Right lung (tissue), 10 donors: ENCODE measurements around the gene CD36. TPM values are rescaled to one million over a fixed set of nuclear protein-coding genes. Genes with fewer than 3 reads are reported as not detected.

Source experiments
- DNase-seq, 2 donors: peaks; one replicate each; pipeline ENCODE4 v3.0.0-alpha.2; 2013
- long read RNA-seq, 8 donors: transcript quantifications; one replicate each; lab custom pipeline, GENCODE V29; 2026
- polyA plus RNA-seq, 5 donors: library from polyadenylated mRNA; unstranded; fragments of 120-200 nt; gene quantifications; one replicate each; pipeline versions ENCODE4 v1.2.1 to v1.2.3, GENCODE V29; 2013; ENCODE audit warnings: inconsistent platforms in 1 of 5, low replicate concordance in 1 of 5; ENCODE audit not compliant: insufficient read length in 5 of 5, insufficient read depth in 1 of 5

CD36 gene
- polyA plus RNA-seq = 100 to 1,000 TPM; 197 to 402 (median 283) TPM
- long read RNA-seq, donor 1, transcript CD36-201 (14 exons, 2,094 nt) = minor isoform, 6 of 62 reads
- long read RNA-seq, donor 1, transcript CD36-204 (12 exons, 1,686 nt) = major isoform, 10 of 62 reads
- long read RNA-seq, donor 1, partial matches to known transcripts = 31 of 62 reads
- long read RNA-seq, donor 1, other reads (novel, unspliced or antisense) = 5 of 62 reads
- long read RNA-seq, donor 2, transcript CD36-204 (12 exons, 1,686 nt) = major isoform, 6 of 11 reads
- long read RNA-seq, donor 2, partial matches to known transcripts = 0 of 11 reads
- long read RNA-seq, donor 2, other reads (novel, unspliced or antisense) = 0 of 11 reads
- long read RNA-seq, donor 3, partial matches to known transcripts = 58 of 90 reads
- long read RNA-seq, donor 3, other reads (novel, unspliced or antisense) = 23 of 90 reads
- long read RNA-seq, donor 4, transcript CD36-204 (12 exons, 1,686 nt) = major isoform, 11 of 62 reads
- long read RNA-seq, donor 4, partial matches to known transcripts = 45 of 62 reads
- long read RNA-seq, donor 4, other reads (novel, unspliced or antisense) = 0 of 62 reads
- long read RNA-seq, donor 5, transcript CD36-202 (14 exons, 1,942 nt) = minor isoform, 9 of 61 reads
- long read RNA-seq, donor 5, transcript CD36-204 (12 exons, 1,686 nt) = major isoform, 11 of 61 reads
- long read RNA-seq, donor 5, transcript CD36-214 (15 exons, 2,298 nt) = minor isoform, 5 of 61 reads
- long read RNA-seq, donor 5, transcript CD36-201 (14 exons, 2,094 nt) = minor isoform, 10 of 61 reads
- long read RNA-seq, donor 5, partial matches to known transcripts = 23 of 61 reads
- long read RNA-seq, donor 5, other reads (novel, unspliced or antisense) = 0 of 61 reads
- long read RNA-seq, donor 6, transcript CD36-204 (12 exons, 1,686 nt) = major isoform, 6 of 61 reads
- long read RNA-seq, donor 6, partial matches to known transcripts = 37 of 61 reads
- long read RNA-seq, donor 6, other reads (novel, unspliced or antisense) = 12 of 61 reads
- long read RNA-seq, donor 7, transcript CD36-204 (12 exons, 1,686 nt) = major isoform, 49 of 175 reads
- long read RNA-seq, donor 7, transcript CD36-201 (14 exons, 2,094 nt) = minor isoform, 7 of 175 reads
- long read RNA-seq, donor 7, transcript CD36-211 (5 exons, 720 nt) = minor isoform, 5 of 175 reads
- long read RNA-seq, donor 7, partial matches to known transcripts = 100 of 175 reads
- long read RNA-seq, donor 7, other reads (novel, unspliced or antisense) = 11 of 175 reads
- long read RNA-seq, donor 8, partial matches to known transcripts = 0 of 6 reads
- long read RNA-seq, donor 8, other reads (novel, unspliced or antisense) = 0 of 6 reads

- DNase-seq = no peak
Measured at GRCh38 chr7:80637911-80638765, at the start of gene CD36. TSS of gene CD36 (plus strand) at chr7:80638642. CDS start at chr7:80646741, 8,099 bp downstream.

- no peak for DNase-seq
Measured at GRCh38 chr7:80589631-80590030, 48.8 kb upstream of the CD36 start.

GRCh38 chr7:80591654-80592053 lies 46.8 kb upstream of the CD36 start:
- no peak for DNase-seq

GRCh38 chr7:80593869-80594586 lies 44.4 kb upstream of the CD36 start:
- no peak for DNase-seq

GRCh38 chr7:80596933-80597517 lies 41.4 kb upstream of the CD36 start:
- no peak for DNase-seq

GRCh38 chr7:80597875-80598274 lies 40.6 kb upstream of the CD36 start:
- DNase-seq = no peak

- no peak for DNase-seq
Measured at GRCh38 chr7:80600046-80600445, 38.4 kb upstream of the CD36 start.

- no peak for DNase-seq
Measured at GRCh38 chr7:80601999-80602398, 36.4 kb upstream of the CD36 start.

- no peak for DNase-seq
Measured at GRCh38 chr7:80603940-80604339, 34.5 kb upstream of the CD36 start.

GRCh38 chr7:80604436-80604835 lies 34.0 kb upstream of the CD36 start:
- DNase-seq = no peak

- peak in 1 of 2 donors; percentile 42 for DNase-seq
Measured at GRCh38 chr7:80607136-80607535, 31.3 kb upstream of the CD36 start.

- DNase-seq = no peak
Measured at GRCh38 chr7:80608336-80608735, 30.1 kb upstream of the CD36 start.

GRCh38 chr7:80609751-80610150 lies 28.7 kb upstream of the CD36 start:
- no peak for DNase-seq

GRCh38 chr7:80611353-80611752 lies 27.1 kb upstream of the CD36 start:
- DNase-seq = no peak

GRCh38 chr7:80611779-80612178 lies 26.7 kb upstream of the CD36 start:
- peak; percentile 50 to 56 for DNase-seq

- no peak for DNase-seq
Measured at GRCh38 chr7:80612880-80613279, 25.6 kb upstream of the CD36 start.

- DNase-seq = no peak
Measured at GRCh38 chr7:80613519-80613918, 24.9 kb upstream of the CD36 start.

- no peak for DNase-seq
Measured at GRCh38 chr7:80614851-80615271, 23.6 kb upstream of the CD36 start.

- no peak for DNase-seq
Measured at GRCh38 chr7:80618096-80618495, 20.3 kb upstream of the CD36 start.

GRCh38 chr7:80619741-80620140 lies 18.7 kb upstream of the CD36 start:
- DNase-seq = no peak
